HCT116 (cell line): Measurements from ENCODE around the gene ECE1. TPM values are rescaled to one million over a fixed set of nuclear protein-coding genes. Genes with fewer than 3 reads are reported as not detected.

Experiments
- ATAC-seq: fragments of 200-7000 bp; cut with Tn5 transposase; 2 replicates; pipeline ENCODE4 v1.9.1; 2020; ENCODE audit warnings: mild to moderate bottlenecking, moderate library complexity
- BruUV-seq: library from RNA; stranded (reverse); fragments of 400-500 nt; replicated peaks from 2 replicates; lab custom pipeline; 2021; lab: Mats Ljungman, UMichigan
- CTCF ChIA-PET: fragments of 300-600 bp; sonication (Branson Sonifier 250); formaldehyde crosslinking; loops from one replicate; lab custom pipeline; 2021; ENCODE audit warnings: antibody characterized with exemption; lab: Charles Lee
- POLR2A ChIA-PET: fragments of 300-600, 350-600 bp; sonication (Branson Sonifier 250); formaldehyde crosslinking; loops from one replicate; lab custom pipeline; 2021; ENCODE audit warnings: antibody characterized with exemption; lab: Charles Lee
- RAD21 ChIA-PET, 2 experiments: fragments of 300-600 bp; sonication (Branson Sonifier 250); formaldehyde crosslinking; loops; one replicate each; lab custom pipeline; 2023; ENCODE audit warnings: low total read pairs in 2 of 2; ENCODE audit not compliant: uncharacterized antibody in 2 of 2, unreplicated experiment in 2 of 2, low non-redundant PET in 1 of 2; lab: Charles Lee
- DNase-seq: peaks from one replicate; pipeline ENCODE4 v3.0.0-alpha.2; 2010; ENCODE audit warnings: low read depth, low spot score
- H2AFZ ChIP-seq: fragments of 200-600 bp; shearing (Covaris generic), sonication (generic); 2 replicates; pipeline ENCODE4 v1.6.1; 2017; ENCODE audit warnings: low read depth, mixed run types, mixed read lengths, antibody characterized with exemption, low read length; ENCODE audit not compliant: poor library complexity, severe bottlenecking
- H3K27ac ChIP-seq: 2 replicates; pipeline ENCODE4 v1.5.1; 2012; ENCODE audit warnings: low read depth, low read length
- H3K27me3 ChIP-seq: fragments of 200-600 bp; sonication (generic); 2 replicates; pipeline ENCODE4 v1.6.1; 2016; ENCODE audit warnings: mixed run types, low read length, mixed read lengths; ENCODE audit not compliant: insufficient read depth
- H3K36me3 ChIP-seq, 2 experiments: fragments of 200-500 bp in 1 of 2; fragments of 200-600 bp in 1 of 2; sonication (Bioruptor generic) in 1 of 2; sonication (generic) in 1 of 2; 2 replicates each; pipeline versions ENCODE4 v1.5.1 to v1.6.1; 2014 to 2016; ENCODE audit warnings: low read length in 2 of 2, inconsistent platforms in 1 of 2, mixed read lengths in 1 of 2, mixed run types in 1 of 2; ENCODE audit not compliant: insufficient read depth in 2 of 2, control insufficient read depth in 1 of 2
- H3K4me1 ChIP-seq, 2 experiments: fragments of 200-600 bp in 1 of 2; sonication (generic) in 1 of 2; 2 replicates each; pipeline versions ENCODE4 v1.5.1 to v1.6.1; 2012 to 2017; ENCODE audit warnings: low read length in 2 of 2, inconsistent platforms in 1 of 2, mild to moderate bottlenecking in 1 of 2, mixed read lengths in 1 of 2, mixed run types in 1 of 2, moderate library complexity in 1 of 2; ENCODE audit not compliant: insufficient read depth in 2 of 2, control insufficient read depth in 1 of 2
- H3K4me2 ChIP-seq: fragments of 200-600 bp; sonication (generic); 2 replicates; pipeline ENCODE4 v1.6.1; 2017; ENCODE audit warnings: mixed run types, low read length, mixed read lengths
- H3K4me3 ChIP-seq, 2 experiments: fragments of 200-600 bp in 1 of 2; sonication (generic) in 1 of 2; replicated peaks in 1 of 2; 2 replicates each; pipeline ENCODE4 v1.5.1; 2011 to 2016; ENCODE audit warnings: low read length in 2 of 2, control low read depth in 1 of 2, low read depth in 1 of 2, mild to moderate bottlenecking in 1 of 2, mixed read lengths in 1 of 2, mixed run types in 1 of 2
- H3K79me2 ChIP-seq: fragments of 200-600 bp; sonication (generic); 2 replicates; pipeline ENCODE4 v1.6.1; 2017; ENCODE audit warnings: mild to moderate bottlenecking, mixed run types, low read length, moderate library complexity, mixed read lengths; ENCODE audit not compliant: insufficient read depth
- H3K9ac ChIP-seq: fragments of 200-600 bp; sonication (generic); 2 replicates; pipeline ENCODE4 v1.6.1; 2016; ENCODE audit warnings: low read length, mixed read lengths
- H3K9me2 ChIP-seq: fragments of 200-600 bp; sonication (generic), shearing (Covaris generic); 2 replicates; pipeline ENCODE4 v1.6.1; 2017; ENCODE audit warnings: mixed run types, mild to moderate bottlenecking, moderate library complexity; ENCODE audit not compliant: insufficient read depth
- H3K9me3 ChIP-seq, 2 experiments: fragments of 200-500 bp in 1 of 2; fragments of 200-600 bp in 1 of 2; sonication (Bioruptor generic) in 1 of 2; sonication (generic) in 1 of 2; 2 replicates each; pipeline ENCODE4 v1.6.1; 2014 to 2017; ENCODE audit warnings: low read length in 2 of 2, mixed read lengths in 2 of 2, inconsistent platforms in 1 of 2, low read depth in 1 of 2, mild to moderate bottlenecking in 1 of 2, mixed run types in 1 of 2, moderate library complexity in 1 of 2; ENCODE audit not compliant: control insufficient read depth in 1 of 2, insufficient read depth in 1 of 2
- H4K20me1 ChIP-seq: fragments of 200-600 bp; sonication (generic), shearing (Covaris generic); 2 replicates; pipeline ENCODE4 v1.6.1; 2017; ENCODE audit warnings: mixed run types, mild to moderate bottlenecking, moderate library complexity; ENCODE audit not compliant: insufficient read depth
- CTCF ChIP-seq, 3 experiments: fragments of 200-600 bp in 1 of 3; sonication (generic) in 1 of 3; IDR thresholded peaks in 2 of 3; conservative IDR thresholded peaks in 1 of 3; 2 replicates each; pipeline ENCODE4 v1.5.1; 2012 to 2017; ENCODE audit warnings: low read depth in 2 of 3, low read length in 2 of 3, antibody characterized with exemption in 1 of 3, borderline replicate concordance in 1 of 3, control low read depth in 1 of 3, mild to moderate bottlenecking in 1 of 3, mixed read lengths in 1 of 3, mixed run types in 1 of 3, moderate library complexity in 1 of 3; ENCODE audit not compliant: insufficient read depth in 1 of 3
- EZH2phosphoT487 ChIP-seq: fragments of 200-600 bp; IDR thresholded peaks from 2 replicates; pipeline ENCODE4 v1.6.1; 2018; ENCODE audit warnings: antibody characterized with exemption, borderline replicate concordance
- MAX ChIP-seq: IDR thresholded peaks from 2 replicates; pipeline ENCODE4 v1.6.1; 2012
- POLR2AphosphoS5 ChIP-seq: IDR thresholded peaks from 2 replicates; pipeline ENCODE4 v1.6.1; 2011; ENCODE audit warnings: mild to moderate bottlenecking, low read depth, low read length, moderate library complexity
- RAD21 ChIP-seq: IDR thresholded peaks from 2 replicates; pipeline ENCODE4 v1.6.1; 2012; ENCODE audit warnings: low read depth, mild to moderate bottlenecking
- SIN3A ChIP-seq: IDR thresholded peaks from 2 replicates; pipeline ENCODE4 v1.6.1; 2012; ENCODE audit warnings: low read depth
- SP1 ChIP-seq: IDR thresholded peaks from 2 replicates; pipeline ENCODE4 v1.6.1; 2012; ENCODE audit warnings: low read depth
- SRF ChIP-seq: IDR thresholded peaks from 2 replicates; pipeline ENCODE4 v1.6.1; 2012; ENCODE audit warnings: low read depth
- TCF7L2 ChIP-seq: IDR thresholded peaks from 2 replicates; pipeline ENCODE4 v1.7.0; 2011; ENCODE audit warnings: borderline replicate concordance, inconsistent platforms; ENCODE audit not compliant: insufficient read depth, insufficient read length; ENCODE audit errors: extremely low read depth
- ZNF274 ChIP-seq: fragments of 200-500 bp; sonication (Bioruptor generic); IDR thresholded peaks from 2 replicates; pipeline ENCODE4 v1.6.1; 2014; ENCODE audit warnings: mild to moderate bottlenecking, low read depth, low read length, inconsistent platforms
- intact Hi-C: fragments of 100-400 bp; cut with micrococcal nuclease; formaldehyde crosslinking; loops from 2 replicates; pipeline ENCODE4 v1.10.0; 2022
- total RNA-seq: library from RNA; stranded (reverse); gene quantifications from one replicate; pipeline ENCODE4 v1.2.1, GENCODE V29; 2021; ENCODE audit not compliant: unreplicated experiment

Gene ECE1
- total RNA-seq, 1 experiment from 2014 or later = 66.8 TPM

GRCh38 chr1:21265644-21266043, 24.6 kb downstream of the ECE1 start:
- H3K9ac ChIP-seq = no peak overlapping the region
- ChIA-PET POLR2A (no interaction called here), CTCF (no interaction called here), RAD21 (no interaction called here)
- H3K4me2 ChIP-seq = no peak overlapping the region
- peaks cover 0 to 11% of the 10 kb centered on the region in 2 experiments; a peak in 1 of 4 replicates for H3K36me3 ChIP-seq
- peaks cover 3% of the 10 kb centered on the region; the same call in 1 of the 2 replicates for H4K20me1 ChIP-seq
- intact Hi-C loops = no loop called here
- no peaks in the 10 kb centered on the region for H3K9me2 ChIP-seq
- no peak for DNase-seq
- no TSS peak for BruUV-seq
- no peaks in the 10 kb centered on the region for H3K79me2 ChIP-seq
- no peaks in the 10 kb centered on the region for H3K27me3 ChIP-seq
- H3K27ac ChIP-seq = no peak overlapping the region
- TF ChIP-seq CTCF (IDR thresholded peaks at IDR 0.05 in 2 of 3, conservative IDR thresholded peaks at IDR 0.05 in 1 of 3; ENCODE audit: borderline replicate concordance in 1 of 3, insufficient read depth in 1 of 3, low read depth in 2 of 3, low read length in 2 of 3) (no peak), RAD21 (no peak), SIN3A (no peak), ZNF274 (no peak), SRF (no peak), MAX (no peak), EZH2phosphoT487 (no peak), TCF7L2 (no peak)
- peaks cover 32 to 57% of the 10 kb centered on the region in 2 experiments for H3K4me1 ChIP-seq
- no peak for ATAC-seq
- H2AFZ ChIP-seq = no peak overlapping the region
- H3K9me3 ChIP-seq = no peaks in the 10 kb centered on the region
- no peak overlapping the region for H3K4me3 ChIP-seq

- ATAC-seq = no peak
These were observed 25.4 kb downstream of the ECE1 start for GRCh38 chr1:21264898-21265297.

More at GRCh38 chr1:21264898-21265297, 25.4 kb downstream of the ECE1 start:
- Histone ChIP-seq H3K4me2 (no peak overlapping the region), H3K4me3 (no peak overlapping the region), H3K79me2 (no peaks in the 10 kb centered on the region), H3K27me3 (no peaks in the 10 kb centered on the region), H3K9me2 (no peaks in the 10 kb centered on the region), H3K4me1 (peaks cover 34 to 52% of the 10 kb centered on the region in 2 experiments), H3K9ac (no peak overlapping the region), H4K20me1 (no peaks in the 10 kb centered on the region), H2AFZ (no peak overlapping the region), H3K27ac (no peak overlapping the region), H3K36me3 (peaks cover 0 to 15% of the 10 kb centered on the region in 2 experiments; a peak in 1 of 4 replicates)
- intact Hi-C loops = no loop called here
- BruUV-seq = no TSS peak
- POLR2A ChIA-PET = no interaction called here
- RAD21 ChIA-PET = no interaction called here
- TF ChIP-seq POLR2AphosphoS5 = no peak
- no peak for TF ChIP-seq SP1
- TF ChIP-seq, all 23 proteins: peak for 0
- no peaks in the 10 kb centered on the region for H3K9me3 ChIP-seq
- CTCF ChIA-PET = no interaction called here
- DNase-seq = no peak
